AG04450 (cell line): ENCODE measurements around the gene FAM217B. TPM values are rescaled to one million over a fixed set of nuclear protein-coding genes. Genes with fewer than 3 reads are reported as not detected.
"Not testable (repeated sequence)": the region's sequence is repeated elsewhere in the genome, so short reads cannot be mapped to it uniquely, and the experiment has no call there.

Experiments
- CTCF ChIA-PET: fragments of 300-600, 350-600 bp; formaldehyde crosslinking; extraction: SDS; loops from one replicate; lab custom pipeline; 2022; ENCODE audit warnings: antibody characterized with exemption, inconsistent platforms; lab: Charles Lee
- POLR2A ChIA-PET: fragments of 350-600 bp; formaldehyde crosslinking; extraction: SDS; loops from one replicate; lab custom pipeline; 2021; ENCODE audit warnings: antibody characterized with exemption, inconsistent platforms; lab: Yijun Ruan, JAX
- DNase-seq: peaks from one replicate; pipeline ENCODE4 v3.0.0-alpha.2; 2011; ENCODE audit warnings: low read depth, low spot score
- H3K27ac ChIP-seq: one replicate; pipeline ENCODE4 v1.5.1; 2012; ENCODE audit warnings: low read depth, low read length, control low read depth
- H3K27me3 ChIP-seq: one replicate; pipeline ENCODE4 v1.6.0; 2012; ENCODE audit warnings: low read length; ENCODE audit not compliant: control insufficient read depth, insufficient read depth
- H3K4me3 ChIP-seq: 2 replicates; pipeline ENCODE4 v1.5.1; 2011; ENCODE audit warnings: mild to moderate bottlenecking, low read depth, low read length, control low read depth
- H3K9me3 ChIP-seq: 2 replicates; pipeline ENCODE4 v1.5.1; 2012; ENCODE audit warnings: low read length; ENCODE audit not compliant: control insufficient read depth, insufficient read depth
- CTCF ChIP-seq: IDR thresholded peaks from 2 replicates; pipeline ENCODE4 v1.5.1; 2011; ENCODE audit warnings: low read depth, low read length, control low read depth, inconsistent platforms
- polyA plus RNA-seq: library from polyadenylated mRNA; depleted of rRNA; stranded (reverse); fragments of >200 nt; gene quantifications from 2 replicates; pipeline ENCODE4 v1.2.3, GENCODE V29; 2011

FAM217B gene
- polyA plus RNA-seq, 1 experiment, result 11.7 TPM

GRCh38 chr20:59954718-59955117 lies 14.5 kb downstream of the FAM217B start:
- ChIA-PET POLR2A (no interaction called here), CTCF (interaction anchor here (1.4 to 2.0 kb wide), 2 partner anchors 8 to 20 kb away, joined by 8 to 9 read pairs; no protein-coding TSS in a partner anchor)
- DNase-seq, result no peak
- H3K27me3 ChIP-seq, result no peaks in the 10 kb centered on the region
- no peak for TF ChIP-seq CTCF
- no peak overlapping the region for H3K4me3 ChIP-seq
- no peak overlapping the region for H3K27ac ChIP-seq
- no peaks in the 10 kb centered on the region for H3K9me3 ChIP-seq

GRCh38 chr20:59955131-59955796 lies 15.1 kb downstream of the FAM217B start:
- DNase-seq, result no peak
- POLR2A ChIA-PET, result no interaction called here
- H3K9me3 ChIP-seq, result no peaks in the 10 kb centered on the region
- CTCF ChIA-PET, result interaction anchor here (1.3 to 2.0 kb wide), 3 partner anchors 9 to 102 kb away, joined by 3 to 9 read pairs (median 3); no protein-coding TSS in a partner anchor
- H3K27ac ChIP-seq, result no peak overlapping the region
- no peak for TF ChIP-seq CTCF
- no peaks in the 10 kb centered on the region for H3K27me3 ChIP-seq
- no peak overlapping the region for H3K4me3 ChIP-seq

GRCh38 chr20:59957568-59957967 lies 17.4 kb downstream of the FAM217B start:
- DNase-seq, H3K27me3 ChIP-seq, H3K27ac ChIP-seq, H3K4me3 ChIP-seq, POLR2A ChIA-PET, H3K9me3 ChIP-seq: not testable (repeated sequence)
- CTCF ChIA-PET, result interaction anchor here (0.7 to 1.1 kb wide), 3 partner anchors 8 to 154 kb away, joined by 3 to 4 read pairs (median 3); no protein-coding TSS in a partner anchor

- H3K27ac ChIP-seq, result no peak within 1 kb of the TSS
- no peak for TF ChIP-seq CTCF
- H3K4me3 ChIP-seq, result no peak within 1 kb of the TSS
- no peaks in the 10 kb centered on the region for H3K27me3 ChIP-seq
- no peak for DNase-seq
- CTCF ChIA-PET, result interaction anchor here (0.7 to 1.1 kb wide), 3 partner anchors 9 to 906 kb away, joined by 3 to 4 read pairs (median 4); no protein-coding TSS in a partner anchor
- H3K9me3 ChIP-seq, result no peaks in the 10 kb centered on the region
- POLR2A ChIA-PET, result no interaction called here
Observed at GRCh38 chr20:59958123-59958522, 17.9 kb downstream of the FAM217B start, which contains the start of gene CDH26. CDH26 (plus strand) TSS chr20:59958423; CDS start chr20:59958727, 304 bp downstream.

GRCh38 chr20:59958626-59959025 lies 18.4 kb downstream of the FAM217B start:
- CTCF ChIA-PET, result interaction anchor here (0.7 kb wide), 2 partner anchors 24 to 906 kb away, joined by 4 read pairs; no protein-coding TSS in a partner anchor
- H3K4me3 ChIP-seq, result no peak overlapping the region
- no peak for DNase-seq
- no peaks in the 10 kb centered on the region for H3K9me3 ChIP-seq
- H3K27me3 ChIP-seq, result no peaks in the 10 kb centered on the region
- TF ChIP-seq CTCF, result no peak
- POLR2A ChIA-PET, result no interaction called here
- no peak overlapping the region for H3K27ac ChIP-seq
